SJCRH30 (cell line): ENCODE measurements around the gene ZNF747. TPM values are rescaled to one million over a fixed set of nuclear protein-coding genes. Genes with fewer than 3 reads are reported as not detected.

Experiments
- DNase-seq, 2 experiments: peaks; one replicate each; pipeline ENCODE4 v3.0.0-alpha.2; 2015 to 2020
- H3K27ac ChIP-seq: fragments of 250-450 bp; sonication (Bioruptor Pico); 2 replicates; pipeline ENCODE4 v1.5.1; 2020; ENCODE audit warnings: mild to moderate bottlenecking, moderate library complexity
- H3K27me3 ChIP-seq: fragments of 250-450 bp; sonication (Bioruptor Pico); 2 replicates; pipeline ENCODE4 v1.5.1; 2020; ENCODE audit warnings: mild to moderate bottlenecking, moderate library complexity
- H3K36me3 ChIP-seq: fragments of 250-450 bp; sonication (Bioruptor Pico); 2 replicates; pipeline ENCODE4 v1.5.1; 2020; ENCODE audit warnings: mild to moderate bottlenecking, moderate library complexity
- H3K4me1 ChIP-seq: fragments of 250-450 bp; sonication (Bioruptor Pico); 2 replicates; pipeline ENCODE4 v1.5.1; 2020; ENCODE audit warnings: mild to moderate bottlenecking, moderate library complexity
- H3K4me3 ChIP-seq: fragments of 250-450 bp; sonication (Bioruptor Pico); 2 replicates; pipeline ENCODE4 v1.5.1; 2020; ENCODE audit warnings: mild to moderate bottlenecking, moderate library complexity
- H3K9me3 ChIP-seq: fragments of 250-450 bp; sonication (Bioruptor Pico); replicated peaks from 2 replicates; pipeline ENCODE4 v1.5.1; 2020; ENCODE audit warnings: mild to moderate bottlenecking, moderate library complexity
- total RNA-seq: library from RNA; depleted of rRNA; stranded (reverse); fragments of >200 nt; shearing (Covaris generic); gene quantifications from 2 replicates; pipeline ENCODE4 v1.2.3, GENCODE V29; 2014; rRNA removed

The ZNF747 gene
- total RNA-seq: 11.2 and 12.0 TPM in 2 replicates

- Histone ChIP-seq H3K36me3 (no peaks in the 10 kb centered on the region), H3K27me3 (no peaks in the 10 kb centered on the region), H3K4me1 (no peaks in the 10 kb centered on the region), H3K4me3 (peak within 1 kb of the TSS; percentile 80), H3K27ac (peak within 1 kb of the TSS; percentile 79), H3K9me3 (no peaks in the 10 kb centered on the region)
- peak; percentile 85 to 87 for DNase-seq
These were observed at the start of gene ZNF747 for GRCh38 chr16:30534368-30535105. ZNF747 (minus strand) TSS chr16:30534858; CDS start chr16:30534679, 179 bp downstream.

DNA sequence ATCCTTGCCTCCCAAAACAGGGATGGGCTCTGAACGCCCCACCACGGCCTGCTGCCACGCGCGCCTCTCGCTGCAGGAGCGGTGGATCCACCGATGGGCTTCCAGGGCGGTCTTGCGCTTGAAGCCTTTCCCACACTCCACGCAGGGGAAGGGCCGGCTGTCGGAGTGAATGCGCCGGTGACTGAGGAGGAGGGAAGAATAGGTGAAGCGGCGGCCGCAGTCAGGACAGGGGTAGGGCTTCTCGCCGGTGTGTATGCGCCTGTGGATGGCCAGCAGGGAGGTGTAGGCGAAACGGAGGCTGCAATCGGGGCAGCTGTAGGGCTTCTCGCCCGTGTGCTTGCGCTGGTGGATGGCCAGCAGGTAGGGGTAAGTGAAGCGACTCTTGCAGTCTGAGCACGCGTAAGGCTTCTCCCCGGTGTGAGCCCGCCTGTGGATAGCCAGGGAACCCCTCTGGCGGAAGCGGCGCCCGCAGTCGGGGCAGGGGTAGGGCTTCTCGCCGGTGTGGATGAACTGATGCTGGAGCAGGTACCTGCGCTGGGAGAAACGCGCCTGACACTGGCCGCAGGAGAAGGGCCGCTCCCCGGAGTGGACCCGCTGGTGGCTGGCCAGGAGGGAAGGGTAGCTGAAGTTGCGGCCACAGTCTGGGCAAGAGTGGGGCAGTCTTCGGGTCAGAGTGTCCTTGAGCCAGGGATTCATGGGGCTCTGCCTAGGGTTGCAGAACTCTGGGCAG lies 48.1 kb upstream of the ZNF747 start:
- H3K9me3 ChIP-seq: no peaks in the 10 kb centered on the region
- H3K4me1 ChIP-seq: no peaks in the 10 kb centered on the region; the same call in 1 of the 2 replicates
- DNase-seq: no peak
- peaks cover 46% of the 10 kb centered on the region for H3K36me3 ChIP-seq
- H3K27me3 ChIP-seq: no peaks in the 10 kb centered on the region
- no peak overlapping the region for H3K4me3 ChIP-seq
- no peak overlapping the region for H3K27ac ChIP-seq

DNA sequence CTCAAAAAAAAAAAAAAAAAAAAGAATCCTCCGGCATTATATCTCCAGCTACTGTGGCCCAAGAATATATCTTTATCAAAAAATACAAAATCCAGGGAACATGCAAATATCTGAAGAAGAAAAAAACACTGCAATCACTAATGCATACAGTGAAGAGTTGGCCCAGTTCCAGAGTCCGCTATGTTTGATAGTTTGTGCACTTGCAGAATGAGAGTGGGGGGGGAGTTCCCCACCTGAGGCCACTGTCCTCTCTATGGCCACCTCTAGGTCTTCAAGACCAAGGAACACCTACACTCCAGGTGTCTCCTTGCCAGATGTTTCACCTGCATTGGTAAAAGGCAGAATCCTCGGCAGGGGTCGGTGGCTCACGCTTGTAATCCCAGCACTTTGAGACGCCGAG lies 46.8 kb upstream of the ZNF747 start:
- Histone ChIP-seq H3K27me3 (no peaks in the 10 kb centered on the region), H3K4me1 (no peaks in the 10 kb centered on the region; the same call in 1 of the 2 replicates), H3K4me3 (no peak overlapping the region), H3K36me3 (peaks cover 42% of the 10 kb centered on the region), H3K9me3 (no peaks in the 10 kb centered on the region), H3K27ac (no peak overlapping the region)
- DNase-seq: no peak

- peaks cover 17% of the 10 kb centered on the region for H3K36me3 ChIP-seq
- H3K9me3 ChIP-seq: no peaks in the 10 kb centered on the region
- peaks cover 3% of the 10 kb centered on the region; the same call in 1 of the 2 replicates for H3K4me1 ChIP-seq
- no peak overlapping the region for H3K4me3 ChIP-seq
- no peak overlapping the region for H3K27ac ChIP-seq
- H3K27me3 ChIP-seq: no peaks in the 10 kb centered on the region
- DNase-seq: no peak
These were observed 40.0 kb upstream of the ZNF747 start for GRCh38 chr16:30574678-30575077.

DNA sequence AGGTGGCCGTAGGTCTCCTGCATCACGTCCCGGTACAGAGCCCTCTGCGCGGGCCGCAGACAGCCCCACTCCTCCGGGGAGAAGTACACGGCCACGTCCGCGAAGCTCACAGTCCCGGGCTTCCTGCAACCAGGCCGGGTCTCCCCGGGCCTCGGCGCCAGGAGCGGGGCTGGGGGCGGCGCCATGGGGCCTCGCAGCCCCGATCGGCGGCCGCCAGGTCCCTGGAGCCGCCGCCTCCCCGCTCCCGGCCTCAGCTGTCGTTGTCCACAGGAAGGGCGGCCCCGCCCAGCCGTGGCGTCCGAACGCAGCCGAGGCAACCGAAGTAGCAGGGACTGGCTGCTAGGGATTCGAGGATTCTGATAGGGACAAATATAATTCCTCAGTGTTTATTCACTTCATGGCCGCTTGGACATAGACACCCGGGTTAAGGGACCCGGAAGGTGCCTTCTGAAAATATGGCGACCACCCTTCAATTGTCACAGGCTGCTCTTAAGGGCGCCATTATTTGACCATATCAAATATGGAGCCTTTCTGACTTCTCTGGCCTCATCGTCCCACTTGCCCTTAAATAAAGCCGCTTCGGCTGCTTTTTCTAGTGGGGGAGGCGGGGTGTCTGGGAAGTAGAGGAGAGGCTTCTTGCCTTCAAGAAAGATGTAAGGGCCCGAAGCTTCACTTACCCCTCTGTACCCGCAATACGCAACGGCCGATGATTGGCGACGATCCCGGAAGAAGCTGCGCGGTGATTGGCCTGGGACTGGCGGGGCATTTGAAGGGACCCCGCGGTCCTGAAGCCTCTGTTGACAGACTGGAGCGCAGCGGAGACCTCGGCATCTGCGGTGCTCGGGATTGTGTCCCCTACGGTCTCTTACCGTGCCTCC lies 37.0 kb upstream of the ZNF747 start, which contains the start of gene ZNF688:
TSS of gene ZNF688 (minus strand) at position 270 of the 878 bp plus-strand sequence. CDS start at position 185, 85 bp downstream.
- H3K36me3 ChIP-seq: no peaks in the 10 kb centered on the region
- DNase-seq: peak; percentile 96 to 97
- H3K27me3 ChIP-seq: no peaks in the 10 kb centered on the region
- no peaks in the 10 kb centered on the region for H3K9me3 ChIP-seq
- peak within 1 kb of the TSS; percentile 87 for H3K27ac ChIP-seq
- peak within 1 kb of the TSS; percentile 73 for H3K4me3 ChIP-seq
- peaks cover 3% of the 10 kb centered on the region; the same call in 1 of the 2 replicates for H3K4me1 ChIP-seq

- H3K4me1 ChIP-seq: peaks cover 3% of the 10 kb centered on the region; the same call in 1 of the 2 replicates
- peak overlapping the region; percentile 87 for H3K27ac ChIP-seq
- H3K27me3 ChIP-seq: no peaks in the 10 kb centered on the region
- peak; percentile 59 to 69 for DNase-seq
- H3K4me3 ChIP-seq: peak overlapping the region; percentile 73
- no peaks in the 10 kb centered on the region for H3K36me3 ChIP-seq
- H3K9me3 ChIP-seq: no peaks in the 10 kb centered on the region
These were observed 36.2 kb upstream of the ZNF747 start for GRCh38 chr16:30570636-30571444.

DNA sequence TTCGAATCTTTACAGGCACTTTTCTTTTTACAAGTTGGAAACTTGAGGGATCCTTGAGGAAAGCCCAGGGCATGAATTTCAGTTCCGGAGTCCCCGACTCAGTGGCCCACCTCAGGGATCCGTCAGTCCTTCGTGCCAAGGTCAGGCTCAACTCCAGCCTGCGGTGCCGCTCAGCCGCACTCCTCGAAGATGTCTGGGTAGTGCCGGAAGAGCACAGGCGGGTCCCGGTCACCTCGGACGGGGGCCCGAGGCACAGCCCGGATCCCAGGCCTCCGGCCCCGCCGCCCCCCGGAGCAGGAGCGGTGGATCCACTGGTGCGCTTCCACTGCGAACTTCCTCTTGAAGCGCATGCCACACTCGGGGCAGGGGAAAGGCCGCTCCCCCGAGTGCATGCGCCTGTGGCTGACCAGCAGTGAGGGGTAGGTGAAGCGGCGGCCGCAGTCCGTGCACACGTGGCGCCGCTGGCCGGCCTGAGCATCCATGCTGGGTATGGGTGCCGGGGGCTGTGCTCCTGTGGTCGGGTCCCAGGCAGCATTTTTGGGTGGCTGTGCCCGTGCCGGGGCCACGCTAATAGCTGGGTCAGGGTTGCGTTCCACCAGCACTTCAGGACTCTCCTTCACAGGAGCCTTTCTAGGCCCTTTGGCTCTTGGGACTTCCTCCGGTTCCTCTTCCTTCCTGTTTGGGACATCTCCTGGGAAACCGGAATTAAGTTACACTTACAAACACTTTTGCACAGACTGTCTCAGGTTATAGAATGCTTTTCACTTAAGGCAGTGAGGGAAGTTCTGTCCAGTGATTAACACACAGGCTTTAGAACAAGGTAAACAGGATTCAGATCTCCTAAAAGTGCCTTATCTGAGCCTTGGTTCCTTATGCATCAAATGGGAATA lies 35.3 kb upstream of the ZNF747 start:
- H3K27ac ChIP-seq: no peak overlapping the region
- H3K4me3 ChIP-seq: peak overlapping the region; percentile 73; the same call in 1 of the 2 replicates
- no peaks in the 10 kb centered on the region for H3K36me3 ChIP-seq
- no peak for DNase-seq
- peaks cover 3% of the 10 kb centered on the region; the same call in 1 of the 2 replicates for H3K4me1 ChIP-seq
- no peaks in the 10 kb centered on the region for H3K9me3 ChIP-seq
- no peaks in the 10 kb centered on the region for H3K27me3 ChIP-seq

DNA sequence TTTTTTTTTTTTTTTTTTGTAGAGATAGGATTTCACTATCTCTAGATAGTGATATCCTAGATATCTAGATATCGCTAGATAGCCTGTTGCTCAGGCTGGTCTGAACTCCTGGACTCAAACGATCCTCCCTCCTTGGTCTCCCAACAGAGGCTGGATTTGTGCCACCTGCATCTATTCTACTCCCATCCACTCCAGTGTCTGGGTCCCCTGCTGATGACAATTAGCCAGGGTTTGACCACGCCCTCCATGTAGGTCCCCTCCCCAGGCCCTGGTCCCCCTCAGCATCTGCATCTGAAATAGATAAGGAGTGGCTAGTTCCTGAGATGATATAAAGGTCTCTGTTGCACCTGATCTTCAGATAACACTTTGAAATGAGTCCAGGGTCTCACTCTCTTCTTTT lies 34.6 kb upstream of the ZNF747 start:
- H3K36me3 ChIP-seq: no peaks in the 10 kb centered on the region

GRCh38 chr16:30567991-30568638 lies 33.5 kb upstream of the ZNF747 start:
- Histone ChIP-seq H3K27ac (no peak overlapping the region), H3K36me3 (no peaks in the 10 kb centered on the region), H3K9me3 (no peaks in the 10 kb centered on the region), H3K27me3 (no peaks in the 10 kb centered on the region), H3K4me3 (no peak overlapping the region), H3K4me1 (peaks cover 3% of the 10 kb centered on the region; the same call in 1 of the 2 replicates)
- DNase-seq: no peak

More for the DNA sequence above, 34.6 kb upstream of the ZNF747 start:
- no peak overlapping the region for H3K27ac ChIP-seq
- H3K9me3 ChIP-seq: no peaks in the 10 kb centered on the region
- no peak for DNase-seq
- H3K27me3 ChIP-seq: no peaks in the 10 kb centered on the region
- H3K4me3 ChIP-seq: no peak overlapping the region
- H3K4me1 ChIP-seq: peaks cover 3% of the 10 kb centered on the region; the same call in 1 of the 2 replicates

DNA sequence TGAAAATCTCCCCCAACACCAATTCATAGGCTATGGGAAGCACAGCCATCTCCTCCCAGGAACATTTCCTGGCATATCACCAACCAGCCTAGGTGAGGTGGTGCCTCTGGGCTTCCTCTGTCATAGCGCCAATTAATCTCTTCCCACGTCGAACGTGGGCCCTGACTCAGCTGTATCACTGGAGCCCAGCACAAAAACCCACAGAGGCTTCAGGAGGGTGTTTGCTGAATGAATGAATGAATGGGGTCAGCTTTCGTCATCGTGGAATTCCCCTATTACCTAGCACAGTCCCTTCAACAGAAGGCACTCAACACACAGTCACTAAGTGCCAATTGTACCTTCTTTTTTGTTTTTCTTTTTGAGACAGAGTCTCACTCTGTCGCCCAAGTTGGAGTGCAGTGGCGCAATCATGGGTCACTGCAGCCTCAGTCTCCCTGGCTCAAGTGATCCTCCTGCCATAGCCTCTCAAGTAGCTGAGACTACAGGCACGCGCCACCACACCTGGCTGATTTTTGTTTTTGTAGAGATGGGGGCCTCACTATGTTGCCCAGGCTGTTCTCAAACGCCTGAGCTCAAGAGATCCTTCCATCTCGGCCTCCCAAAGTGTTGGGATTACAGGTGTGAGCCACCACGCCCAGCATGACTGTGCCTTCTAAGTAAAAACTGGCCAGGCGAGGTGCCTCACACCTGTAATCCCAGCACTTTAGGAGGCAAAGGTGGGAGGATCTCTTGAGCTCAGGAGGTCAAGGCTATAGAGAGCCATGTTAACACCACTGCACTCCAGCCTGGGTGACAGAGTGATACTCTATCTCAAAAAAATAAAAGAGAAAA lies 32.7 kb upstream of the ZNF747 start:
- H3K4me1 ChIP-seq: peaks cover 3% of the 10 kb centered on the region; the same call in 1 of the 2 replicates
- H3K27ac ChIP-seq: no peak overlapping the region
- H3K4me3 ChIP-seq: no peak overlapping the region
- H3K9me3 ChIP-seq: no peaks in the 10 kb centered on the region
- H3K36me3 ChIP-seq: no peaks in the 10 kb centered on the region
- H3K27me3 ChIP-seq: no peaks in the 10 kb centered on the region
- DNase-seq: no peak

DNA sequence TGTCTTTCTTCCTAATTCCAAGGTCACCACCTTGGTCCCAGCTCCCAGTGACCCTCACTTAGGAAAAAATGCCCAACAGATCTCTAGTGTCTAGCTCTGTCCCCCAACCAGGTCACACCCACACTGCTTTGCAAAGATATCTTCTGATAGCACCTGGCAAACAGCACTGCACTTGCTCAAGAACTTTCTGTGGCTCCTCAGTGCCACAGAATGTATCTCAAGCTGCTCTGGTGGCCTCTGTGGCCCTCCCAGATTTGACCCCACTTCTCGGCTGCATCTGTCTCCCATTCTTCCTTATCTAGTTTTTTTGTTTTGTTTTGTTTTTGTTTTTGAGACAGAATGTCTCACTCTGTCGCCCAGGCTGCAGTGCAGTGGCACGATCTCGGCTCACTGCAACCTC lies 31.9 kb upstream of the ZNF747 start:
- Histone ChIP-seq H3K27ac (no peak overlapping the region), H3K9me3 (no peaks in the 10 kb centered on the region), H3K36me3 (no peaks in the 10 kb centered on the region), H3K4me3 (no peak overlapping the region), H3K4me1 (peaks cover 3% of the 10 kb centered on the region; the same call in 1 of the 2 replicates), H3K27me3 (no peaks in the 10 kb centered on the region)
- DNase-seq: no peak

DNA sequence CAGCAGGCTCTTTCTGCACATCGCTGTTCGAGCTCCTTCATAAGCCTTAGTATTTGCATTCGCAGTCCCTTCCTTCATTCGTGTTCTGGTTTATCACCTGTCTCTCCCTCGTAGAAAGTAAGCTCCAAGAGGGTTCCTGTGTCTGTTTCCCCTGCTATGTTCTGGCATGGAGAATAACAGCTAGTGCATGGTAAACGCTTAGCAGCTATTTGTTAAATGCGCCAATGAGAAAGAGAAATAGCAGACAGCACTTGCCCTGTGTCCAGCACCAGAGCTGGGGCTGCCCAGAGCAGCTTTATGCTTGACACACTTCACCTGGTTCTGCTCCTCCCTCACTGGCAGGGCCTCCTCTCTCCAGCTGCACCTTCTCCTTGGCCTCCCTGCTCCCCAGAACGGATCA lies 31.3 kb upstream of the ZNF747 start:
- DNase-seq: no peak
- Histone ChIP-seq H3K27me3 (no peaks in the 10 kb centered on the region), H3K36me3 (no peaks in the 10 kb centered on the region), H3K4me1 (peaks cover 3% of the 10 kb centered on the region; the same call in 1 of the 2 replicates), H3K4me3 (no peak overlapping the region), H3K9me3 (no peaks in the 10 kb centered on the region), H3K27ac (no peak overlapping the region)
